ENCODE data around the gene COQ3.

COQ3 gene

GRCh38 chr6:99393698-99394531 is at the start of gene COQ3:
TSS of gene COQ3 (minus strand) at chr6:99394195. CDS start at chr6:99394179, 16 bp downstream.
- DNase-seq (ENCODE audit: low read depth, low spot score), result peak; percentile 73

GRCh38 chr6:99434702-99435530 is 40.9 kb upstream of the COQ3 start:
- DNase-seq (ENCODE audit: low read depth, low spot score), result no peak

DNA sequence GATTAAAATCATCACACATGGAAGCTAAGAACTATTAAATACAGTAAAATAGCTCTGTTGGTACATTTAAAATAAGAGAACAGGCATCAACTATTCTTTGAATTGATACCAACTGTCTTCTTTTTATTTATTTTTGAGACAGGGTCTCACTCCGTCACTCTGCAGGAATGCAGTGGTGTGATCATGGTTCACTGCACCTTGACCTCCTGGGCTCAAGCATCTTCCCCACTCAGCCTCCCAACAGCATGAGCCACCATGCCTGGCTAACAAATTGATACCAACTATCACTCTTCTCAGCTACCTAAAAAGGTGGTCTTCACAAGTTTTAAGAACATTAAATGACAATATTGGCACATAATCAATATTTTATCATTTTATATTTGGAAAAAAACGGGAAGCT is 38.9 kb upstream of the COQ3 start:
- no peak for DNase-seq (ENCODE audit: low read depth, low spot score)

DNA sequence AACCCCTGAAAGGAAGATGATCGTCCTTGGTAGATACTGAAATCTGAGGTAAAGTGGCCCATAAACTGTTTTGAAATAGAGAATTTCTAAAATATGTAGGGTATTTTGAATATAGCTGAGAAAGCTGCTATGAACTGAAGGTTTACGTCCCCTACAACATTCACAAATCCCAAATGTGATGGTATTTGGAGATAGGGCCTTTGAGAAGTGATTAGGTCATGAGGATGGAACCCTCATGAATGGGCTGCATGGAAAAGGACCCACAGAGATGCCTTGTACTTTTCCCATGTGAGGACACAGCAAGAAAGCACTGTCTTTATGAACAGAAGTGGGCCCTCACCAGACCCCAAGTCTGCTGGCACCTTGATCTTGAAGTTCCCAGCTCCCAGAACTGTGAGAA is 37.9 kb upstream of the COQ3 start:
- no peak for DNase-seq (ENCODE audit: low read depth, low spot score)

DNA sequence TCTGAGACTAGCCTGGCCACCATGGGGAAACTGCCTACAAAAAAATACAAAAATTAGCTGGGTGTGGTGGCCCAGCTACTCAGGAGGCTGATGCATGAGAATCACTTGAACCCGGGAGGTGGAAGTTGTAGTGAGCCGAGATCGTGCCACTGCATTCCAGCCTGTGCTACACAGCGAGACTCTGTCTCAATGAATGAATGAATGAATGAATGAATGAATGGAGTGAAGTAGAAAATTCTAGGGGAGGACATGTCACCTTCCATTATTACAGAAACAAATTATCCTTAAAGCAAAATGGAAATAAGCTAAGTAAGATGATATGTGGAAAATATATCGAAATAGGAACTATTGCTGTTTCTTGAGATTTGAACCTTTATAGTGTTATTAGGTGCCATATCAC is 34.0 kb upstream of the COQ3 start:
- DNase-seq (ENCODE audit: low read depth, low spot score), result no peak

DNA sequence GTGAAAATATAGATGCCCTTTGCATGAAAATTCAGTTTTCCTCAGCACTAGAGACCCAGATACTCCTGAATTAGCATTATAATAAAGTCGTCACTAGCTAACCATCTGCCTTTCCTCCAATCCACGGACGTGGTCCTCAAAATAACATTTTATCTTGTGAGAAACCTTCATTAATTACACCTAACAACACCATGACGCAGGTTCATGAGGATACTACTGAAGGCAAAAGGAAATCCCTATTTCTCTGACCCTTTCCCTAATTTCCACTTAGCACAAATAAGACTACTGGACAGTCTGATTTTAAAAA is 32.4 kb upstream of the COQ3 start:
- no peak for DNase-seq (ENCODE audit: low read depth, low spot score)

DNA sequence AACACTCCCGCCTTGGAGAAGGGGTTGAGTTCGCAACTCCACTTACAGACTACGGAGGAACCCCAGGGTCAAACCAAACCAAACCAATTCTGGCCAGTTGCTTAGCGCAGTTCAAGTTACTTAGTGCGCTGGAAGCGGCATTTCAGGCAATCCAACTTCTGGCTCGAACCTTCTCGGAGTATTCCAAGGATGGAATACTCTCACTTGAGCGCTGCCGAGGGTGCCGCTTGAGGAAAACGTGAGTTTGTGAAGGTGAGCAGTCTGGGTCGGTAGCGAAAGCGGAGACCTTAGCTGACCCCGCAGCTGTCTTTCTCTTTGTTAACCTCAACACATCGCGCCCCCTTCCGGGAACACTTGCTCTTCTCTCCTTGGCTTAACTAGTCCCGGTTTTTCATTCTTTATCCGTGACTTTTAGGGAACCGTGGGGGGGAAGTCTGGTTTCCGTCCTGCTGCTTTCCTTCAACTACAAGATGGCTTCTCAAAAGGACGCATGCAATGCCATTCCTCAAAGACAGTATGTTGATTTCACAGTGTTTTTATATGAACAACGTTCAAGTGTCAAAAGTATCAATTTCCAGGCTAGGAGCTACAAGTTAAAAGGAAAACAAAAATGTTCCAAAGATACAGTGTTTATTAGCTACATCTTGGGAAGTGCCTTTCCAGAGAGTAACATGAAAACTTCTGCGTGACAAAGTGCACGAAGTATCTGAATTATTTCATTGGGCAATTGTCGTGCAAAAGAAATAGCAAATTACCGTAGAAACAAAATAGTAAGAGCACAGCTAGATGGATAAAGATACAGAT is 31.9 kb upstream of the COQ3 start:
- peak; percentile 90 for DNase-seq (ENCODE audit: low read depth, low spot score)

GRCh38 chr6:99424761-99425646 is 31.0 kb upstream of the COQ3 start, which contains the start of gene PNISR:
TSS of gene PNISR (minus strand) at chr6:99425308. CDS start at chr6:99414659, 10,649 bp downstream.
- peak; percentile 98 for DNase-seq (ENCODE audit: low read depth, low spot score)

DNA sequence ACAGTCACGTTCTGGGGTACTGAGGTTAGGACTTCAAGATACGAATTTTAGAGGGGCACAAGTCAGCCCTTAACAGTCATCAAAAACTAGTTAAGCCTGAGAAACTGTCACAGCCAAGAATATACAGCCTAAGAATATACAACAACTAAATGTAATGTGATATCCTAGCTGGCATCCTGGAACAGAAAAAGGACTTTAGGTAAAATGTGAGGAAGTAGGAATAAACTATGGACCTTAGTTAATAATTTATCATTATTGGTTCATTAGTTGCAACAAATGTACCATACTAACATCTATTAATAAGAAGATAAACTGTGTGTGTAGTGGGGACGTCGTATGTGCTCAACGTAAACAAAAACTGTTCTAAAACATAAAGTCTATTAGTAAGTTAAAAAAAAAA is 30.0 kb upstream of the COQ3 start:
- DNase-seq (ENCODE audit: low read depth, low spot score), result no peak

DNA sequence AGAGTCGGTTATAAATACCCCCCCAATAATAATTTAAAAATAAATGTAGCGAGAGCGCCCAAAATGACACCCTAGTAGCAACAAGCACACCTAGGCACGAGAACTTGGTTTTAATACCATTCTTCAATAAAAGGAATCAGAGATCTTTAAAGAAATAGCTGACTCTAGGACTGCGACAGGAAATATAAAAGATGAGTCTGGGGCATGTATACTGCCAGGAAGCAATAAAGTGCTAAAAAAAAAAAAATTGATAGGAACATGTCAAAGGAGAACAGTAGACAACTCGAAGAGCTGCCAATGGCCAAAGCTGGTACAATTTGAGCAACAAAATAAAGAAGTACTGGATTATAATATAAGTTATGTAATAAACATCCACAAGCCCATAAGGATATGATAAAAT is 28.9 kb upstream of the COQ3 start:
- DNase-seq (ENCODE audit: low read depth, low spot score), result no peak

DNA sequence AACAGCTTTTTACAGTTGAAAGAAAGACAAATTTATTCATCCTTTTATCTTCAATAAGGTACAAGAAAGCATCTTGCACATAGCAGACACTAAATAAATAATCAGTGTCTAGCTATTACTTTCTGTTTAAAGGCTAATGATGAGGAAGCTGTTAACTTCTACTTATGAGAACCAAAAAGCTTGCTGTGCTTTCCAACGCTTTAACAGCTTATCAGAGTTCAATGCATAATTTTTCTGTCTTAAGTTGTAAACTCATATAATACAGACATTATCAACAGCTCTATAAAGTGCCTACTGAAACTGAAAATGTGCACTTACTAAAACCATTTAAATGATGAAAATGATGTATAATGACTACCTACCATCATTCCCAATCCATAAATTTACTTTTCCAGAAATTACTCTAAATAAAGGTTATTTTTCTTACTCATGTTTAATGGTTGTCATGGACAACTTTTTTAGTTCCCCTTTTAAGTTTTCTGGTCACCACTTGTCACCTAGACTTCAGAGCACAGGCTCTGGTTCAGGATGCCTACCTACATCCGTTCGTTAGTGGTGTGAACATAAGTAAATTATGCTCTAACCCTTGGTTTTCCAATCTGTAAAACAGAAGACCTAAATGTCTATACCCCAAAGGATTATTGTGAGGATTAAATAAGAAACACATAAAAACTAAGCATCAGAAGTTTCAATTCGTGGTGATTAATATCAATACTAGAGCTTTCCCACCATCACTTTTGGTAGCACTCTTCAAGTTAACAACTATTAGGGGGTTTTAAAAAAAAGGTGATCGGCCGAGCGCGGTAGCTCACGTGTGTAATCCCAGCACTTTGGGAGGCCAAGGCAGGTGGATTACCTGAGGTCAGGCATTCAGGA is 23.1 kb upstream of the COQ3 start:
- DNase-seq (ENCODE audit: low read depth, low spot score), result no peak

DNA sequence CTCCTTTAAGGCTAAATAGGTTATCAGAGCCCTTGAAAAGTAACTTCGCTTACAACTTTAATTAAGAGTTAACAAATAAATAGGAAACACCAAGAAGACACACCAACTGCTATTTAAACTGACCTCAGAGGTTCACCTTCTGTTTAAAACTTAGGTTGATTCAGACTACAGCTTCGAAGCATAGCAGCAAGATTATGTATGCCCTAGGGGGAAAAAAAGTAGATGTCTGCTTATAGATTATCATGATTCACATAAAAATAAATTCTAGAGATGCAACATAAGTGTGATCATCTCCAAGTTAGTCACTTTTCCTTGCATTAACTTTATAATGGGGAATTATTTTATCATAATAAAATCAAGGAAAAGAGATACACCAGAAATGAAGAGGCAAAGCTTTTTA is 22.2 kb upstream of the COQ3 start:
- DNase-seq (ENCODE audit: low read depth, low spot score), result no peak

DNA sequence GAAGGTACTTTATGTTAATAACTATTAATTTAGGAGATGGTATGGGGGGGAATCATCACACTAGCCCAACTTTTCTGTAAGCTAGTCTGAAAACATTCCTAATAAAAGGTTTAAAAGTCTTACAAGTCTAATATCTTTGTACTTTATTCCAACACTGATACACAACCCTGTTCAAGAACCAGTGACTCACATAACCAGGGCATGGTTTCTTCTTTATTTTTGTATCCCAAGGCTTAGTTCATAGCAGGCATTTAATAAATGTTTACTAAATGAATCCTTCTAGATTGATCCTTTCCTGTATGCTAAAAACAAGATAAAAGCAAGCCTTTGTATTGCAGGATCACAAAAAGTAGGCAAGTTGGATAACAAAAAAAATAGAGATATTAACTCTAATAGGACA is 21.5 kb upstream of the COQ3 start:
- no peak for DNase-seq (ENCODE audit: low read depth, low spot score)

DNA sequence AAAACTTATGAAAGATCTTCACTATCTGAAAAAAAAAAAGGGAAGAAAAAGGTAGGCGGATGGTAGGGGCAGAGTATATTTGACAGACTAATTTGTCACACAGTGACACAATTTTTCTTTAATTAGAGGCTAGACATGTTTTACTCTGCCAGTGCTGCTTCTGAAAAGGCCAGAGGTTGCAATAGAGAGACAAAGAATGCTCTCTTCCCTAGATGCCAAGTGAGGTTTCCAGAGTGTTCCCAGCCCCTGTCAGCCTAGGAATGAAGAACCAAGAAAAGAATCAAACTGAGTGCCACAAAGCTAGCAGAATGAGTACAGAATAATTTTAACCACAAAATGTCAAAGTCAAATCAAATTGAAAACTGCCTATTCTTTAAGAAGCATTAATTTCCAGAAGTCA is 18.1 kb upstream of the COQ3 start:
- no peak for DNase-seq (ENCODE audit: low read depth, low spot score)

- no peak for DNase-seq (ENCODE audit: low read depth, low spot score)
Observed at GRCh38 chr6:99409672-99410071, 15.7 kb upstream of the COQ3 start.

DNA sequence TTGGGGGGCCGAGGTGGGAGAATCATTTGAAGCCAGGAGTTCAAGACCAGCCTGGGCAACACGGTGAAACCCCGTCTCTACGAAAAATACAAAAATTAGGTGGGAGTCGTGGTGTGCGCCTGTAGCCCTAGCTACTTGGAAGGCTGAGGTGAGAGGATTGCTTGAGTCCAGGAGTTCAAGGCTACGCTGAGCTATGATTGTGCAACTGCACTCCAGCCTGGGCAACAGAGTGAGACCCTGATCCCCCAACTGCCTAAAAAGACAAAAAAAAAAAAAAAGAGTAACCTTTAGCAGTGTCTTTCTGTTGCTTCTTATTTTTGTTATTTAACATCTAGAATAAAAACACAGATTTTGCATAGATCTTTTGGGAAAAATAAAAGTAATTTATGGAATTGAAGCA is 13.1 kb upstream of the COQ3 start:
- no peak for DNase-seq (ENCODE audit: low read depth, low spot score)

GRCh38 chr6:99402448-99402847 is 8.5 kb upstream of the COQ3 start:
- no peak for DNase-seq (ENCODE audit: low read depth, low spot score)

- no peak for DNase-seq (ENCODE audit: low read depth, low spot score)
Observed at GRCh38 chr6:99397287-99397686, 3.3 kb upstream of the COQ3 start.

DNA sequence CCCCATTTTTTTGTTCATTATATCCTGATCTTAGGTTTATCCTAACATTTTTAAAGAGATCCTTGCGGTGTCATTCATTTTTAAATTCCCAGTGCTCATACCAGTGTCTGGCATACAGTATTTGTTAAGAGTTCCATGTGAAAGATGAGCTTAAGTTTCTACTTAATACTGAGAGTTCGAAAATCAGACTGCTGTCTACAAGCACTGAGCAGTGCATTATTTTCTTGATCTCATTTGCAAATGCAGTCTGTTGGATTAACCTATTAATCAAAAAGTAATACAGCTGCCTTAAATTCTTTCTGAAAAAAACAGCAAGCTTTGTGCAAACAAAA is 663 bp downstream of the COQ3 start:
- DNase-seq (ENCODE audit: low read depth, low spot score), result no peak

DNA sequence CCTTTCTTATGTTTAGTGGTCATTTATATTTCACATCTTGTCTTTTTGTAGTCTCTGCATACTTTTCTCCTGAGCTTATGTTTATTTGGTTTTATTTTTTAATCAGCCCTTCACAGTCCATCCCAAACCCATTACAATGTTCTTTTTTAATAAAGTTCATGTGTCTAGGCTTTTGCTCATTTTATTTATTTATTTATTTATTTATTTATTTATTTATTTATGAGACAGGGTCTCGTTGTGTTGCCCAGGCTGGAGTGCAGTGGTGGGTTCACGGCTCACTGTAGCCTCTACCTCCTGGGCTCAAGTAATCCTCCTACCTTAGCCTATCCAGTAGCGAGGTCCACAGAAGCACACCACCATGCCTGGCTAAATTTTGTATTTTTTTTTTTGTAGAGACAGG is 3.1 kb downstream of the COQ3 start:
- DNase-seq (ENCODE audit: low read depth, low spot score), result no peak
